Measurements from ENCODE around the gene VAV2. TPM values are rescaled to one million over a fixed set of nuclear protein-coding genes. Genes with fewer than 3 reads are reported as not detected.

VAV2 gene
- total RNA-seq, 2 experiments from 2014 or later = 5.1 to 5.5 TPM

DNA sequence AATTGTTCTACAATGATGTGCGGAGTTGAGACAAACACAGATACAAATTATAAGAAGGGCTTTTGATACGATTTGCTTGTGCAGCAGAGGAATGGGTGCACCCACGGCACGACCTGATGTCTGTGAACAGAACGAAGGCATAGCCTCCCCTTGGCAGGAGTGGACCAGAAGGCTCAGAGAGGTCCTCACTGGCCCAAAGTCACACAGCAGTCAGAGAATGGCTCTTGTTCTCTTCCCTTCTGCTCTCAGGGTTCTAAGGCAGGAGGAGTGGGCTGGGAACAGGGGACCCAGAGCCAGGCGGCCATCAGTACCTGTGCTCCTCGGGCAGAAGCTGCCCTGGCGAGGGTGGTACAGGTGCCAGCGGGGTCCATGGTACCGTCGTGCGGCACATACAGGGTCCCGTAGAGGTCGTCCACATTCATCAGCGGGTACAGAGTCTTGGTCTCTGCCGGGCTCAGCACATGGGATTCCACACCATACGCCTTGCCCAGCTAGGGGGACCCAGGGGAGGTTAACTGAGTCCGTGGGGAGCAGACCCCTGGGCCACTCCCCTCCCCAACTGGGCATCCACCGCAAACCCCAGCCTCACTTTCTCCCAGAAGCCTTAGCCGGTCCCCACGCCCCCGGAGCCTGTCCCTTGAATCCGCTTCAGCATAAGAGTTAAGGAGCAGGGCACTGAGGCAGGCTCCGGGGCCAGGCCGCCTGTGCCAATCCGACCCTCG lies 261.0 kb downstream of the VAV2 start:
- peaks cover 10% of the 10 kb centered on the region for H3K4me1 Mint-ChIP-seq
- CTCF ChIA-PET = interaction anchor here (1.4 kb wide), 1 partner anchor 11 kb away, joined by 4 read pairs; no protein-coding TSS in a partner anchor
- ATAC-seq = no peak
- DNase-seq = peak; percentile 28
- H3K9me3 Mint-ChIP-seq (ENCODE audit: low read depth) = no peaks in the 10 kb centered on the region
- no peak overlapping the region for H3K27ac Mint-ChIP-seq
- no peak overlapping the region for H3K4me3 Mint-ChIP-seq
- H3K27me3 Mint-ChIP-seq = no peaks in the 10 kb centered on the region
- no peaks in the 10 kb centered on the region for H3K36me3 Mint-ChIP-seq

DNA sequence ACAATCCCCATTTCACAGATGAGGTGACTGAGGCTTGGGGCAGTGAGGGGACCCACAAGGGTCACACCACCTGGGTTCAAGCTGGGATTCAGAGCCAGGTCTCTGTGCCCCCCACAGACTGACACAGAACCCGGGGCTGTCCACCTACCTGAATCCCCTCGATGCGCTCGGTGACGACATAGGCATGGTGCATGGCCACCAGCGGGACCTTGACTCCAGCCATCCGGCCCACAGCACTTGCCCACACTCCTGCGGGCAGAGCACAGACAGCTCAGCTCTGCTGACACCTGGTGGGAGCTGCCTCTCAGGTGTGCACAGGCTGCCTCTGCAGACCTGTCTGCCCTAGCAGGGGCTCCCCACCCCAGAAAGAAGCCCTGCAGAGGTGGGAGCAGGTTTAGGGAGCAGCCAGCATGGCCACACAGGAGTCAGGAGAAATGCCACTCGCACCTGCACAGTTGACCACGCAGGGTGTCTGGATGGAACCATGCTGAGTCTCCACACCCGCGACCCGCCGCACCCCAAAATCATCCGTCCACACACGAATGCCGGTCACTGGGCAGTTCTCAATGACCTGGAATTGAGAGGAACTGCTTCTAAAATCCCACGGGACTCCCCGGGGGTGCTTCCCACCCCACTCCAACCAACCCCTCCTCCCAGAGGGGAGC lies 262.4 kb downstream of the VAV2 start:
- DNase-seq = peak; percentile 40
- peaks cover 10% of the 10 kb centered on the region for H3K4me1 Mint-ChIP-seq
- H3K36me3 Mint-ChIP-seq = no peaks in the 10 kb centered on the region
- ATAC-seq = no peak
- H3K4me3 Mint-ChIP-seq = no peak overlapping the region
- H3K9me3 Mint-ChIP-seq (ENCODE audit: low read depth) = no peaks in the 10 kb centered on the region
- no peak overlapping the region for H3K27ac Mint-ChIP-seq
- H3K27me3 Mint-ChIP-seq = peaks cover 5% of the 10 kb centered on the region
- CTCF ChIA-PET = interaction anchor here (1.7 kb wide), 1 partner anchor 13 kb away, joined by 7 read pairs; no protein-coding TSS in a partner anchor

DNA sequence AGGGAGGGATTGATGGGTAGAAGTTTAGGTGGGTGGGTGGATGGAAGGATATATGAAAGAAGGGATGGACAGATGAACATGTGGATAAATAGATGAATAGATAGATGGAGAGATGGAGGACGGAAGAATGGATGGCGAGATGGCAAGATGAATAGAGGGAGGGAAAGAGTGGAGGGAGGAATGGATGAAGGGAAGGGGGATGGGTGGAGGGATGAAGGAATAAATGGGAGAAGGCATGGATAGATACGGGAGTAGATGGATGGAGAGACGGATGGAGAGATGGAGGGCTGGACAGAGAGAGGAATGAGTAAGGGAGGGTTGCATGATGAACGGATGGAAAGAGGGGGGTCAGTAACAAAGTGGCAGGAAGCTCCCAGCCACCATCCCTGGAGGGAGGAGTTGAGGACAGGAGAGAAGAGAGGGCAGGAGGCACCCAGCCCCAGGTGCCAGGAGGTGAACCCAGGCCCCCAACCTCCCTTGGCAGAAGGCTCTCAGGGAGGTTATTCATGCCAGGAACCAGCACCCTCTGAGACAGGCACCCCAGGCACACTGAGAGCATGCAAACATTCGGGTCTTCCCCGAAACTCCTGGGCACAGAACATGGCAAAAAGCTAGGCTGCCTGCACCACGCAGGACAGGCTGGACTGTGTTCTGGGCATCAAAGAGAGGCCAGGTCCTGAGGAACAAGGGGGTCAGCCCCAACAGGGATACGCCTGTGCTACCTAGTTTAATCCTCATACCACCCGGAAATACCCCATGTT lies 263.1 kb downstream of the VAV2 start:
- CTCF ChIA-PET = interaction anchor here (1.7 kb wide), 1 partner anchor 14 kb away, joined by 7 read pairs; no protein-coding TSS in a partner anchor
- Mint-ChIP-seq H3K9me3 (ENCODE audit: low read depth) (no peaks in the 10 kb centered on the region), H3K4me1 (peaks cover 10% of the 10 kb centered on the region), H3K27me3 (peaks cover 9% of the 10 kb centered on the region), H3K4me3 (no peak overlapping the region), H3K36me3 (no peaks in the 10 kb centered on the region), H3K27ac (no peak overlapping the region)
- DNase-seq (no peak), ATAC-seq (no peak)

DNA sequence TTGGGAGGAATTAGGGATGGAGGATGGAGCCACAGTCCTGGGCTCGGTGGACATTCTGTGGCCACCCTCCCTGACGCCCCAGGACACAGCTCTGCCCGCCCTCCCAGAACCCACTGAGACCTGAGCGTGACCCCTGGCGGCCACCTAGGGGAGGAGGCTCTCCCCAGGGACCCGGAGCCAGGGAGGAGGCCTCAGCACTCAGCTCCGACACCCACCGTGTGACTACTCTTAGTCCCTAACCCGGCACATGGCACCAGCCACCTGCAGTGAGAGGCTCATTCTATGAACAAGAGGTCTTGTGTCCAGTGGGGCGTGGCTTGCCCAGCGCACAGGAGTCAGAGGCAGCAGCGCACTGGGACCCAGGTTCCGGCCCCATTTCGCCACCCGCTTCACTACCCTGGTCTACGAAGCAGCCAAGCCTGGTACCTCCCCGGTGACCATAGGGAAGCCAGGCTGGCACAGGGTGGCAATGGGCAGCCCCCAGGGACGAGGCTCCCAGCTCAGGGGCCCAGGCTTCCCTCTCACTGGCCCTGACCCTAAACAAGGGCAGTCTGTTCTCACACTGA lies 264.2 kb downstream of the VAV2 start:
- ATAC-seq = no peak
- no peak overlapping the region for H3K4me3 Mint-ChIP-seq
- no peaks in the 10 kb centered on the region for H3K36me3 Mint-ChIP-seq
- peaks cover 10% of the 10 kb centered on the region for H3K4me1 Mint-ChIP-seq
- DNase-seq = peak; percentile 35
- H3K27me3 Mint-ChIP-seq = peaks cover 16% of the 10 kb centered on the region
- CTCF ChIA-PET = interaction anchor here (1.2 to 2.2 kb wide), 7 partner anchors 12 to 266 kb away, joined by 3 to 12 read pairs (median 5); no protein-coding TSS in a partner anchor
- H3K9me3 Mint-ChIP-seq (ENCODE audit: low read depth) = no peaks in the 10 kb centered on the region
- no peak overlapping the region for H3K27ac Mint-ChIP-seq

DNA sequence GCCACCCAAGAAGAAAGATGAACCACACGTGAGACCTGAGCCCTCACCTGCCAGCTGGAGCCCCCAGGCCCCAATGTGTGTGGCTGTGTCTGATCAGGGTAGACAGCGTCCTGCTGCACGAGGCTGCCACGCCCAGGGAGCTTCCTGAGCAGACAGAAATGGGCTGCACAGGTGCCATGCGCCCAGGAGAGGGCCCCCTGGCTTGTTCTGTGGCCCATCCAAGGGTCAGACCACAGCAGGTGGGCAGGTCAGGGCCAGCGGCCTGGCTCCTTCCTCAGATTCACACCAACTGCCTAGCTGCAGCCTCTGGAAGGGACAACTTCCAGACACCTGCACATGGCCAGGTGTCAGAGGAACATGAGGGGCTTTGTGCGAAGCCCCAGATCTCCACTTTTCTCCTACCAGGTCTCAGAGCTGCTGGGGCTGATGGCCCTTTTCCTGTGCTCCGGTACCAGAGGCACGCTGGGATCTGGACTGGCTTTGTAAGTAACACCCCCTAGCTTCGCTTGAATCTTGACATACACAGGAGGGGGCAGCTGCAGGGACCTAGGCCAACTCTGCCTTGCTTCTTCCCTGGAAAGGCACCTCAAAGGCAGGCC lies 264.7 kb downstream of the VAV2 start:
- Mint-ChIP-seq H3K27ac (no peak overlapping the region), H3K4me1 (peaks cover 10% of the 10 kb centered on the region)
- DNase-seq = peak; percentile 18

DNA sequence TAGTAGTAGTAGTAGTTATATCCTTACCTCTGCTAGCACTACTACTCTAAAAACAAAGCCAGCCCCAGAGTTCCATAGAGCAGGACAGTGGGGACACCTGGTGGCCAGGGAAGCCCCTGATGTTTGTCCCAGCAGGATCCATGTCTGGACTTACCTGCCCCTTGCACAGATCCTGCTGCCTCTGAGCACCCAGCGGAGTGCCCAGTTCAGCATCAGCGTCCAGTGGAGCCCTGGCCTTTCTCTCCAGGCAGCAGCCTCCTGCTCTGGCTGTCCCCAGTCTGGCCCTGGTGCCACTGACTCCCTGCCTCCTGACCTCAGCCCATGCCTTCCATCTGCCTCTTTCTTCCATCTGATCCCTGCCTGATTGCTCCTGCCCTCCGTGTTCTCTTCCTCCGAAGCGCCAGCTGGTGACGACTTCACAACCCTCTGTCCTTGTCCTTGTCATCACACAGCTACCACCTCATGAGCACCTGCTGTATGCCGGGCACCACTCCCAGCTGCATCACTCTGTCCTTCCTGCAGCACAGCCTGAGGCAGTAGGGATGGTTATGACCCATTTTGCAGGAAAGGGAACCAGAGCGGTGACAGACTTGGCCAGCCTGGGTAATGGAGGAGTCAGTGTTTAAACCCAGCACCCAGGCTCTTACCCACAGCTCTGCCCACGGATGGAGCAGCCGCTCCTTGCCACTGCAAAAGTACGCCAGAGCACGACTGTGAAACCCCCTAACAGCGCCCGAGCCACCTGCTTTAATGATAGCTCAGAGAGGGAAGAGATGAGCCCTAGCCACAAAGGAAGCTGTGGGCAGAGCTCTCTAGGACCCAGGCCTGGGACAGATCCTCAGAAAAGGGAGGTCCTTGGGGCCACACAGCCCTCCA lies 265.5 kb downstream of the VAV2 start:
- peaks cover 24% of the 10 kb centered on the region for H3K27me3 Mint-ChIP-seq
- no peaks in the 10 kb centered on the region for H3K9me3 Mint-ChIP-seq (ENCODE audit: low read depth)
- H3K4me3 Mint-ChIP-seq = no peak overlapping the region
- CTCF ChIA-PET = interaction anchor here (1.1 to 2.2 kb wide), 11 partner anchors 10 to 268 kb away, joined by 3 to 12 read pairs (median 5); partner anchors contain the start of gene SARDH
- peaks cover 10% of the 10 kb centered on the region for H3K4me1 Mint-ChIP-seq
- DNase-seq (peak; percentile 72), ATAC-seq (peak; percentile 66)
- no peaks in the 10 kb centered on the region for H3K36me3 Mint-ChIP-seq
- no peak overlapping the region for H3K27ac Mint-ChIP-seq

More for the DNA sequence above, 264.7 kb downstream of the VAV2 start:
- CTCF ChIA-PET = interaction anchor here (1.1 to 2.2 kb wide), 11 partner anchors 11 to 267 kb away, joined by 3 to 12 read pairs (median 5); partner anchors contain the start of gene SARDH
- ATAC-seq = peak; percentile 35
- no peaks in the 10 kb centered on the region for H3K9me3 Mint-ChIP-seq (ENCODE audit: low read depth)
- H3K4me3 Mint-ChIP-seq = no peak overlapping the region
- H3K36me3 Mint-ChIP-seq = no peaks in the 10 kb centered on the region
- H3K27me3 Mint-ChIP-seq = peaks cover 19% of the 10 kb centered on the region

DNA sequence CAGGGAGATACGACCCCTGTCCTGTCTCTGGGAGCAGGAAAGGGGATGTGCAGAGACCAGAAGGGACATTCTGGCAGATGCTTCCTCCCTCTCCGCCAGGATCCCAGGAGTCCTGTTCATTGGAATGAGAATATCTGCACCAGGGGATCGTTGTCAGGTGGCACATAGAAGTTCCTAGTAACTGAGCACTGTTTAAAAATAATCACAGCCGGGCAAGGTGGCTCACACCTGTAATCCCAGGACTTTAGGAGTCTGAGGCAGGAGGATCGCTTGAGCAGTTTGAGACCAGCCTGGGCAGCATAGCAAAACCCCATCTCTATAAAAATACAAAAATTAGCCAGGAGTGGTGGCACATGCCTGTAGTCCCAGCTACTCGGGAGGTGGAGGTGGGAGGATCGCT lies 266.2 kb downstream of the VAV2 start:
- ATAC-seq = no peak
- H3K36me3 Mint-ChIP-seq = no peaks in the 10 kb centered on the region
- peaks cover 10% of the 10 kb centered on the region for H3K4me1 Mint-ChIP-seq
- H3K4me3 Mint-ChIP-seq = no peak overlapping the region
- H3K9me3 Mint-ChIP-seq (ENCODE audit: low read depth) = no peaks in the 10 kb centered on the region
- peaks cover 28% of the 10 kb centered on the region for H3K27me3 Mint-ChIP-seq
- CTCF ChIA-PET = interaction anchor here (1.8 kb wide), 1 partner anchor 10 kb away, joined by 5 read pairs; no protein-coding TSS in a partner anchor
- no peak overlapping the region for H3K27ac Mint-ChIP-seq
- peak; percentile 37 for DNase-seq

DNA sequence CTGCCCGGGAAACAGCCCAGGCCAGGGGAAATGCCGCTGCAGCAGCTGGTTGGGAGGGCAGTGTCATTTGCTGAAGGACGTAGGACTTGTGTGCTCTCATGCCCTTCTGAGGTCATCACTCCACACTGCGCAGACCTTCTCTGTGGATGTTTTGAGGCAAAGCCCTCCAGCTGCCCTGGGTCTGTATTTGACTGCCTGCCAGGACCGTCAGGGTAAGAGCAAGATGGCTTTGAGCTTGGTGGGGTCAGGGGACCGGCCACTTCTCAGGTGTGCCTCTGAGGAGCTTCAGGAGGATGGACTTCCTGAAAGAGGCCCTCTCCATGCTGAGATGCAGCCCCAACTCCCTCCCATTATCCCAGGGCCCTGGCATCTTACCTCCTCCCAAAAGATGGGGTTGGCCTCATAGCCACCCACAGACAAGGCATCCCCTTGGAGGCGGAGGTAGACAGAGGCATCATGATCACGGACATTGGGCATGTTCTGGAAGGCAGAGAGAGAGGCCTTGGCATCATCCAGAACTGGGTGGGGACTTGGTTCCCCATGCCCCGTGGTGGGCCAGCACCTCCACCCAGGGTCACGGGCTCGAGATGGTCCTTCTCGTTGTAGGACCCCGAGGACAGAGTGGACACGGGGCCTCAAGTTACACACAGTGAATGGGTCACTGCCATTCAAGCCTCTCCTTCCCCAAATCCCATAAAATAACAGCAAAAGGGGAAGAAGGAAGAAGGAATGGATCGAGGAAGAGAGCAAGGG lies 273.4 kb downstream of the VAV2 start:
- no peak overlapping the region for H3K27ac Mint-ChIP-seq
- CTCF ChIA-PET = interaction anchor here (1.0 kb wide), 1 partner anchor 24 kb away, joined by 3 read pairs; no protein-coding TSS in a partner anchor
- no peak for ATAC-seq

DNA sequence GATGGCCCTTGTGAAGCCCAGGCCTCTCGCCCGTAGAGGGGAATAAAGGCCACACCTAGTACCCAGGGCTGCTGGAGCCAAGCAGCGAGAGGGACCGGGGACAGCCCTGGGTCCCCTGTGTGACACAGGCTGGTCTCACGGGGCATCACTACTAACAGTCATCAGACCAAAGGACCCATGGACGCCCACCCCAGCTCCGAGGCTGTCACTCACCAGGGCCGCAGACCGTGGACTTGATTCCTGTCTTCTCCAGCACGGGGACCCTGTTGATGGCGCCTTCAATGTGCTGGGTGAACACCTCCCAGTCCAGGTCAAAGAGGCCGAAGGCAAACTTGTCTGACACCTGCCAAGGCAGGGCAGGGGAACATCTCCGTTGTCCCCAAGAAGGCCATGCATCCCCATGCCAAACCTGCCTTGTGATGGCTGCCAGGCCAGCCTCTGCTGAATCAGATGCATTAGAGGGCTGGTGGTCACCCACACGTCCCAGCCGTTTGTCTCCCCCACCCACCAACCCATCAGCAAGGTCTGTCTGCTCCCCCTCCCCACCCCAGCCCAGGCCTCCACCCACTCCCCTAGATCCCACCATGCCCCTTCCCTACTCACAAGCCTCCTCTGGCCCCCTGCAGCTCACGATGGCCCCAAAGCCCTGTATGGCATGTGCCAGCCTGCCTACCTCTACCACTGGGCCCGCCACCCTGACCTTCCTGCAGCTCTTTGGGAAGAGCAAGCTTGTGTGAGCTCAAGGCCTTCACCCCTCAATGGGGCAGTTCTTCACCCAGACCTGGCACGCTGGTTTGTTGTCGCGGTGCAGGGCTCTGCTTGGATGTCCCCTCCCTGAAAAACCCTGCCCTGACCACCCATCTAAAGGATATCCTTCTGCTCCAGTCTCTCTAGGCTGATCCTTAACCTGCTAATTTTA lies 274.8 kb downstream of the VAV2 start:
- H3K27ac Mint-ChIP-seq = no peak overlapping the region
- no peak for ATAC-seq
- no peak overlapping the region for H3K4me3 Mint-ChIP-seq
- no peaks in the 10 kb centered on the region for H3K4me1 Mint-ChIP-seq
- H3K36me3 Mint-ChIP-seq = no peaks in the 10 kb centered on the region
- no peak for DNase-seq
- no peaks in the 10 kb centered on the region for H3K9me3 Mint-ChIP-seq (ENCODE audit: low read depth)
- CTCF ChIA-PET = interaction anchor here (1.0 to 1.9 kb wide), 5 partner anchors 10 to 63 kb away, joined by 3 to 6 read pairs (median 4); no protein-coding TSS in a partner anchor
- peaks cover 15% of the 10 kb centered on the region for H3K27me3 Mint-ChIP-seq

More for the DNA sequence above, 273.4 kb downstream of the VAV2 start:
- Mint-ChIP-seq H3K4me1 (no peaks in the 10 kb centered on the region), H3K4me3 (no peak overlapping the region), H3K9me3 (ENCODE audit: low read depth) (no peaks in the 10 kb centered on the region), H3K27me3 (peaks cover 23% of the 10 kb centered on the region), H3K36me3 (no peaks in the 10 kb centered on the region)
- no peak for DNase-seq

DNA sequence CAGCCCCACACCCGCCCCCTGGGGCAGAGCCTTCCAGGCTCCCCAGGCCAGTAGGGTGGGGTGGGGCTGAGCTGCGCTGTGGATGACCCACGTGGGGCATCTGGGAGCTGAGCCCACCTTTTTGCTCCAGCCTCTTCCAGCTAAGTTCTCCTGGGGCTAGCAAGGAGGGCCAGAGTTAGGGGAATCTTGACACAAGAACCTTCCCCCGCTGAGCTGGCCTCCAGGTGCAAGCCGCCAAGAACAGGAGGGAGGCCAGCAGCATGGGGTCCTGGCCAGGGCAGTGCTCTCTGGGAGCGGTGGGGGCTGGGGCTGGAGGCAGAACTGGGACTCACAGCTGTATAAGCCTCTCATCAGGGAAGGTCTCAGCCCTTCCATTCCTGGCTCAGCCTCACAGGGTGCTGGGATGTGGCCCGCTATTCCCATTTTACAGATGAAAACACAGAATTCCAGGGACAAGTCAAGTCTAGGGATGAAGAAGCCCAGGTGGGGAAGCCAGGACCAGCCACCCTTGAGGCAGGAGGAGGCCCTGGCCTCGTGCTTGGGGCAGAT lies 275.5 kb downstream of the VAV2 start:
- H3K4me3 Mint-ChIP-seq = no peak overlapping the region
- H3K9me3 Mint-ChIP-seq (ENCODE audit: low read depth) = no peaks in the 10 kb centered on the region
- H3K4me1 Mint-ChIP-seq = no peaks in the 10 kb centered on the region
- no peak for DNase-seq
- ATAC-seq = no peak
- CTCF ChIA-PET = interaction anchor here (0.9 to 1.9 kb wide), 8 partner anchors 10 to 114 kb away, joined by 3 to 6 read pairs (median 4); no protein-coding TSS in a partner anchor
- no peaks in the 10 kb centered on the region for H3K36me3 Mint-ChIP-seq
- no peak overlapping the region for H3K27ac Mint-ChIP-seq
- H3K27me3 Mint-ChIP-seq = peaks cover 10% of the 10 kb centered on the region

All from activated CD8-positive, alpha-beta memory T cell treated with anti-CD3 and anti-CD28 coated beads, Interleukin-2, amount 10 ng/mL, durations not matched to agents 7 days and 5 days (primary cell).